A673 (cell line): ENCODE data around the gene PIK3C2B.

ENCODE experiments used
- EZH2 ChIP-seq: fragments of 200-600 bp; sonication (generic); IDR thresholded peaks from 2 replicates; pipeline ENCODE4 v1.6.1; 2017; ENCODE audit warnings: borderline replicate concordance, low read depth, mild to moderate bottlenecking, mixed read lengths, antibody characterized with exemption, low read length; ENCODE audit not compliant: poor library complexity, severe bottlenecking
- TF ChIP-seq, protein P1 (sequence below): fragments of 300-800, 200-600 bp; sonication (generic); conservative IDR thresholded peaks from 2 replicates; pipeline ENCODE4 v1.5.1; 2017; ENCODE audit warnings: low read depth, mild to moderate bottlenecking, antibody characterized with exemption, low read length, moderate library complexity, mixed read lengths

DNA sequence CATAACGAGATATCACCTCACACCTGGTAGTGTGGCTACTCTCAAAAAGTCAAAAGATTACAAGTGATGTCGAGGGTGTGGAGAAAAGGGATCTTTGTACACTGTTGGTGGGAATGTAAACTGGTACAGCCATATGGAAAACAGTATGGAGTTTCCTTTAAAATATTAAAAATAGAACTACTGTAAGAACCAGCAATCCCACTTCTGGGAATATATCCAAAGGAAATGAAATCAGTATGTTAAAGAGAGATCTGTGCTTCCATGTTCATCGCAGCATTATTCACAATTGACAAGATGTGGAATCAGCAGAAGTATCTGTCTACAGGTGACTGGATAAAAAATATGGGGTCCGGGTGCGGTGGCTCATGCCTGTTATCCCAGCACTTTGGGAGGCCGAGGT lies 7.6 kb upstream of the PIK3C2B start:
- no peak for TF ChIP-seq EZH2
- TF ChIP-seq, protein P1, sequence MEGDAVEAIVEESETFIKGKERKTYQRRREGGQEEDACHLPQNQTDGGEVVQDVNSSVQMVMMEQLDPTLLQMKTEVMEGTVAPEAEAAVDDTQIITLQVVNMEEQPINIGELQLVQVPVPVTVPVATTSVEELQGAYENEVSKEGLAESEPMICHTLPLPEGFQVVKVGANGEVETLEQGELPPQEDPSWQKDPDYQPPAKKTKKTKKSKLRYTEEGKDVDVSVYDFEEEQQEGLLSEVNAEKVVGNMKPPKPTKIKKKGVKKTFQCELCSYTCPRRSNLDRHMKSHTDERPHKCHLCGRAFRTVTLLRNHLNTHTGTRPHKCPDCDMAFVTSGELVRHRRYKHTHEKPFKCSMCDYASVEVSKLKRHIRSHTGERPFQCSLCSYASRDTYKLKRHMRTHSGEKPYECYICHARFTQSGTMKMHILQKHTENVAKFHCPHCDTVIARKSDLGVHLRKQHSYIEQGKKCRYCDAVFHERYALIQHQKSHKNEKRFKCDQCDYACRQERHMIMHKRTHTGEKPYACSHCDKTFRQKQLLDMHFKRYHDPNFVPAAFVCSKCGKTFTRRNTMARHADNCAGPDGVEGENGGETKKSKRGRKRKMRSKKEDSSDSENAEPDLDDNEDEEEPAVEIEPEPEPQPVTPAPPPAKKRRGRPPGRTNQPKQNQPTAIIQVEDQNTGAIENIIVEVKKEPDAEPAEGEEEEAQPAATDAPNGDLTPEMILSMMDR, result no peak
